Spleen (tissue), 7 donors: ENCODE results near the gene DBET.

ENCODE experiments used
- CTCF ChIP-seq, 11 experiments: fragments of 200-600 bp in 7 of 11; fragments of 450-650 bp in 4 of 11; sonication (generic) in 4 of 11; IDR thresholded peaks in 8 of 11; conservative IDR thresholded peaks in 3 of 11; 1 replicate in 7 of 11; 2 replicates in 4 of 11; pipeline versions ENCODE4 v1.4.0 to v1.8.0; 2016 to 2021; ENCODE audit warnings: antibody characterized with exemption in 11 of 11, inconsistent platforms in 4 of 11, mild to moderate bottlenecking in 1 of 11
- POLR2A ChIP-seq, 3 donors: fragments of 450-650 bp; IDR thresholded peaks; one replicate each; pipeline ENCODE4 v1.5.1; 2017; ENCODE audit warnings: antibody characterized with exemption in 3 of 3, mild to moderate bottlenecking in 1 of 3
- donor health status: DM: no; HTN: no; CAD: no; lungs with moderate emphysema.
- donor health status: DM: no; HTN: no; CAD: no.
- donor health status: DM: no; HTN: no; CAD: no.

GRCh38 chr4:190020790-190021717 is 43.2 kb upstream of the DBET start:
- no peak for TF ChIP-seq POLR2A (IDR thresholded peaks at IDR 0.05)
- TF ChIP-seq CTCF (IDR thresholded peaks at IDR 0.05 in 8 of 11, conservative IDR thresholded peaks at IDR 0.05 in 3 of 11), result no peak
